Astrocyte of the hippocampus (primary cell): ENCODE data around the gene MPDU1.
"Not testable (repeated sequence)": the region's sequence is repeated elsewhere in the genome, so short reads cannot be mapped to it uniquely, and the experiment has no call there.

Experiments
- DNase-seq: peaks from one replicate; pipeline ENCODE4 v3.0.0; 2011; ENCODE audit warnings: low read depth, low spot score

Gene MPDU1

DNA sequence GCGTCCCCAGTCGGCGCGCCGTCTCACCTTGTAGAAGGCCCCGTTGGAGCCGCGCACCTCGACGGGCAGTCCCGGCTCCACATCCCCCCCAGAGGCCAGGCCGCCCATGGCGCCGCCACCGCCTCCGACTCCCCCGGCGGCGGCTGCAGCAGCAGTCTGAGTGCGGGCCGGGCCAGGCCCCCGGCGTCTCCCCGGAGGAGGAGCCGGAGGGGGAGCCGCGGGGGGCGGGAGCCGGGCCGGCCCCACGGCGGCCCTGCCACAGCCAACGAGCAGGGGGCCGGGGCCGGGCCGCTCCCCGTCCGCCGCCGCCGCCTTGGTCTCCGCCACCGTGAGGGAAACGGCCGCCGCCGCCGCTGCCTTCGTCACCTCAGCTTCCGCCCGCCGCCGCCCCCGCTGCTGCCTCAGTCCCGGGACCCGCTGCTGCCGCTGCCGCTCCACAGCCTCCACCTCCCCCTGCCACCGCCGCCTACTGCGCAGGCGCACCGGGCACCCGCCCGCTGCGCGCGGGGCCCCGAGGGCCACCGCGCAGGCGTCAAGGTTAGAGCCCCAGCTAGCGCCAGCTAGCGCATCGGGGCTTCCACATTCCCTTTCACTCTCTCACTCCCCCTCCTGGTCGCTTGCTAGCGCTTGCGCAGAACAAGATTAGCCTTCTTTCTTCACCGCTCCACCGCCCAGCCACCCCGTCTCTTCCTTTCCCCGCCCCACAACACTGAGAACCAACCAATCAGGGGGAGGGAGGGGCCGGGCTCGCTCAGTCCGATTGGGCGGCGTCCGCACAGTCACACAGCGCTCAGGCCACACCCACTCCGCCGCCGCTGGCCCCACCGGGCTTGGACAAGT is 31.0 kb downstream of the MPDU1 start, which contains the start of gene FXR2:
FXR2 (minus strand) TSS at position 473 of the 840 bp plus-strand sequence; CDS start at position 108, 365 bp downstream.
- peak; percentile 100 for DNase-seq

- DNase-seq: no peak
These were observed 31.7 kb downstream of the MPDU1 start for GRCh38 chr17:7615265-7615747.

GRCh38 chr17:7618608-7619007 is 35.0 kb downstream of the MPDU1 start:
- DNase-seq: no peak

- no peak for DNase-seq
These were observed 37.2 kb downstream of the MPDU1 start for GRCh38 chr17:7620835-7621234.

DNA sequence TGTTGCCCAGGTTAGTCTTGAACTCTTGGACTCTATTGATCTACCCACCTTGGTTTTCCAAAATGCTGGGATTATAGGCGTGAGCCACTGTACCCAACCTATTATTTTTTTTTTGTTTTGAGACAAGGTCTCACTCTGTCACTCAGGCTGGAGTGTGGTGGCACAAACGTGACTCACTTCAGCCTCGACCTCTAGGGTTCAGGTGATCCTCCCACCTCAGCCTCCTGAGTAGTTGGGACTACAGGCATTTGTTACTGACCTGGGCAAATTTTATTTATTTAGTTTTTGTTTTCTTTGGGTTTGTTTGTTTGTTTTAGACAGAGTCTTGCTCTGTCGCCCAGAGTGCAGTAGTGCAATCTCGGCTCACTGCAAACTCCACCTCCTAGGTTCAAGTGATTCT is 40.0 kb downstream of the MPDU1 start:
- DNase-seq: no peak

DNA sequence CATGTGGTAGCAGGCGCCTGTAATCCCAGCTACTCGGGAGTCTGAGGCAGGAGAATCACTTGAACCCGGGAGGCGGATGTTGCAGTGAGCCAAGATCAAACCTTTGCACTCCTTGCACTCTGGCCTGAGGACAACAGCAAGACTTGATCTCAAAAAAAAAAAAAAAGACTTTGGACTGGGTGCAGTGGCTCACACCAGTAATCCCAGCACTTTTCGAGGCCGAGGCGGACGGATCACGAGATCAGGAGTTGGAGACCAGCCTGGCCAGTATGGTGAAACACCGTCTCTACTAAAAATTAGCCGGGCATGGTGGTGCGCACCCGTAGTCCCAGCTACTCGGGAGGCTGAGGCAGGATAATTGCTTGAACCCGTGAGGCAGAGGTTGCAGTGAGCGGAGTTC is 42.1 kb downstream of the MPDU1 start:
- not testable (repeated sequence) for DNase-seq

GRCh38 chr17:7626307-7626706 is 42.7 kb downstream of the MPDU1 start:
- DNase-seq: no peak

DNA sequence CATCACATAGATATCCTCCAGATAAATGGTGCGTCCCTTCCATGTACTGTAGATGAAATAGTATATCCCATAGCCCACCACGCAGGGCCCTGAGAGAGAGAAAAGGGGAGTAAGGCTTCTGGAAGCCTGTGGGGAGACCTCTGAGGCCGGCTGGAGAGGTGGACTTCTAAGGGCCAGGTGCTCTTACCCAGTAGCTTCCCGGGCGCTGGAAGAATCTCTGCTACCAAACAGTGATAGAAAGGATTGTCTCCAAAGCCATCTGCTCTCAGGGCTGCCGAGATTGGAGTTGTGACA is 43.3 kb downstream of the MPDU1 start:
- DNase-seq: no peak

GRCh38 chr17:7627250-7628121 is 43.8 kb downstream of the MPDU1 start, which contains the start of gene SAT2:
SAT2 (minus strand) TSS chr17:7627821; CDS start chr17:7627635, 186 bp downstream.
- peak; percentile 97 for DNase-seq

DNA sequence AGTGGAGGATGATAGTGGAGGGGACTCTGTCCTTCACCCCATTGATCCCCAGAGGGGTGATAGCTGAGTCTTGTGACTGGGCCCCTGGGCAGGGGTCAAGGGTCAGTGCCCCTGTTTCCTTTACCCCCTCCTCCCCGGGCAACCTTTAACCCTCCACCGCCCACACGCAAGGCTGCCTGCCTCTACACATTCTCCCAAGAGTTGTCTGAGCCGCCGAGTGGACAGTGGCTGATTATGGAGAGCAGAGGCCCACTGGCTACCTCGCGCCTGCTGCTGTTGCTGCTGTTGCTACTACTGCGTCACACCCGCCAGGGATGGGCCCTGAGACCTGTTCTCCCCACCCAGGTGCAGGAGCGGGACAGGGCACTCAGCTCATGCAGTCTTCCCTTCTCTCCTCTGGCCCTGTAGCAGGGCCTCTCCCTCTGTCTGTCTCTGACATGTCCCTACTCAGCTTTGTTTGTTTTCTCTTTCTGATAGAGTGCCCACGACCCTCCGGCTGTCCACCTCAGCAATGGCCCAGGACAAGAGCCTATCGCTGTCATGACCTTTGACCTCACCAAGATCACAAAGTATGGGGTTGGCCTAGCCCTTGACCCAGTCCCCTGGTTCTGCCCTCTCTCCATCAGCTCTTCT is 46.4 kb downstream of the MPDU1 start, which contains the start of gene SHBG:
SHBG (plus strand) TSS at position 197 of the 633 bp plus-strand sequence; CDS start at position 235, 38 bp downstream.
- no peak for DNase-seq

- no peak for DNase-seq
These were observed 48.0 kb downstream of the MPDU1 start for GRCh38 chr17:7631398-7632380.

GRCh38 chr17:7632492-7632894 is 48.8 kb downstream of the MPDU1 start:
- peak; percentile 61 for DNase-seq

GRCh38 chr17:7633093-7633492 is 49.4 kb downstream of the MPDU1 start:
- no peak for DNase-seq

DNA sequence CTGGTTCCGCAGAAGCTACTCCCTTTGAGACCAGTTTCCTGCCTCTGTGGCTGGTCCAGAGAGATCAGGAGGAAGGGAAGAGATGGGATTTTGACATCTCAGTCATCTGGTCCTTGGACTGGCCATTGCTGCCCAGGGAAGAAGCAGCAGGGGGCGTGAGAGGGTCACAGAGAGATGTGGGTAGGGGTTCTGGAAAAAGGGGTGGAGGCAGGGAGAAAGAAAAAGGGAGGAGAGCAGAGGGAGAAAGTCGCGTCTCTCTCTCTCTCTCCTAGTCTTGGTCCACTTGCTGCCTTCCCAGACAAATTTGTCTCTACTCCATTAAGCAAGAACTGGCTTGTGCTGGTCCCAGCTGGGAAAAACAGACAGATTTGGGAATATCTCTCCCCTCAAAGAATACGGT is 50.7 kb downstream of the MPDU1 start:
- DNase-seq: peak; percentile 81

GRCh38 chr17:7636163-7636562 is 52.5 kb downstream of the MPDU1 start:
- no peak for DNase-seq
